ENCODE measurements around the gene TUBE1.

GRCh38 chr6:112044856-112045255 lies 42.4 kb downstream of the TUBE1 start:
- TF ChIP-seq EP300 (IDR thresholded peaks at IDR 0.05) = no peak
- TF ChIP-seq POLR2AphosphoS5 (IDR thresholded peaks at IDR 0.05) = no peak
- TF ChIP-seq, protein P1, sequence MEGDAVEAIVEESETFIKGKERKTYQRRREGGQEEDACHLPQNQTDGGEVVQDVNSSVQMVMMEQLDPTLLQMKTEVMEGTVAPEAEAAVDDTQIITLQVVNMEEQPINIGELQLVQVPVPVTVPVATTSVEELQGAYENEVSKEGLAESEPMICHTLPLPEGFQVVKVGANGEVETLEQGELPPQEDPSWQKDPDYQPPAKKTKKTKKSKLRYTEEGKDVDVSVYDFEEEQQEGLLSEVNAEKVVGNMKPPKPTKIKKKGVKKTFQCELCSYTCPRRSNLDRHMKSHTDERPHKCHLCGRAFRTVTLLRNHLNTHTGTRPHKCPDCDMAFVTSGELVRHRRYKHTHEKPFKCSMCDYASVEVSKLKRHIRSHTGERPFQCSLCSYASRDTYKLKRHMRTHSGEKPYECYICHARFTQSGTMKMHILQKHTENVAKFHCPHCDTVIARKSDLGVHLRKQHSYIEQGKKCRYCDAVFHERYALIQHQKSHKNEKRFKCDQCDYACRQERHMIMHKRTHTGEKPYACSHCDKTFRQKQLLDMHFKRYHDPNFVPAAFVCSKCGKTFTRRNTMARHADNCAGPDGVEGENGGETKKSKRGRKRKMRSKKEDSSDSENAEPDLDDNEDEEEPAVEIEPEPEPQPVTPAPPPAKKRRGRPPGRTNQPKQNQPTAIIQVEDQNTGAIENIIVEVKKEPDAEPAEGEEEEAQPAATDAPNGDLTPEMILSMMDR (IDR thresholded peaks at IDR 0.05) = no peak
